GM12891 (cell line): Measurements from ENCODE around the gene NFATC1.

Source experiments
- POLR2A ChIP-seq: IDR thresholded peaks from 2 replicates; pipeline ENCODE4 v1.6.1; 2011; ENCODE audit warnings: low read depth, low read length, control low read depth
- POLR2AphosphoS5 ChIP-seq: IDR thresholded peaks from 2 replicates; pipeline ENCODE4 v1.6.1; 2011; ENCODE audit warnings: low read depth, low read length, control low read depth
- TAF1 ChIP-seq: IDR thresholded peaks from 2 replicates; pipeline ENCODE4 v1.6.1; 2011; ENCODE audit warnings: low read depth, low read length, control low read depth

- no peak for TF ChIP-seq POLR2A
- TF ChIP-seq TAF1, result no peak
- no peak for TF ChIP-seq POLR2AphosphoS5
These were observed 97.6 kb downstream of the NFATC1 start for GRCh38 chr18:79493211-79493800.
